HCT116 (cell line): Measurements from ENCODE around the gene SUSD6. TPM values are rescaled to one million over a fixed set of nuclear protein-coding genes. Genes with fewer than 3 reads are reported as not detected.

ENCODE experiments used
- ATAC-seq: fragments of 200-7000 bp; cut with Tn5 transposase; 2 replicates; pipeline ENCODE4 v1.9.1; 2020; ENCODE audit warnings: mild to moderate bottlenecking, moderate library complexity
- BruUV-seq: library from RNA; stranded (reverse); fragments of 400-500 nt; replicated peaks from 2 replicates; lab custom pipeline; 2021; lab: Mats Ljungman, UMichigan
- CTCF ChIA-PET: fragments of 300-600 bp; sonication (Branson Sonifier 250); formaldehyde crosslinking; loops from one replicate; lab custom pipeline; 2021; ENCODE audit warnings: antibody characterized with exemption; lab: Charles Lee
- POLR2A ChIA-PET: fragments of 300-600, 350-600 bp; sonication (Branson Sonifier 250); formaldehyde crosslinking; loops from one replicate; lab custom pipeline; 2021; ENCODE audit warnings: antibody characterized with exemption; lab: Charles Lee
- RAD21 ChIA-PET, 2 experiments: fragments of 300-600 bp; sonication (Branson Sonifier 250); formaldehyde crosslinking; loops; one replicate each; lab custom pipeline; 2023; ENCODE audit warnings: low total read pairs in 2 of 2; ENCODE audit not compliant: uncharacterized antibody in 2 of 2, unreplicated experiment in 2 of 2, low non-redundant PET in 1 of 2; lab: Charles Lee
- DNase-seq: peaks from one replicate; pipeline ENCODE4 v3.0.0-alpha.2; 2010; ENCODE audit warnings: low read depth, low spot score
- H2AFZ ChIP-seq: fragments of 200-600 bp; shearing (Covaris generic), sonication (generic); 2 replicates; pipeline ENCODE4 v1.6.1; 2017; ENCODE audit warnings: low read depth, mixed run types, mixed read lengths, antibody characterized with exemption, low read length; ENCODE audit not compliant: poor library complexity, severe bottlenecking
- H3K27ac ChIP-seq: 2 replicates; pipeline ENCODE4 v1.5.1; 2012; ENCODE audit warnings: low read depth, low read length
- H3K27me3 ChIP-seq: fragments of 200-600 bp; sonication (generic); 2 replicates; pipeline ENCODE4 v1.6.1; 2016; ENCODE audit warnings: mixed run types, low read length, mixed read lengths; ENCODE audit not compliant: insufficient read depth
- H3K36me3 ChIP-seq, 2 experiments: fragments of 200-500 bp in 1 of 2; fragments of 200-600 bp in 1 of 2; sonication (Bioruptor generic) in 1 of 2; sonication (generic) in 1 of 2; 2 replicates each; pipeline versions ENCODE4 v1.5.1 to v1.6.1; 2014 to 2016; ENCODE audit warnings: low read length in 2 of 2, inconsistent platforms in 1 of 2, mixed read lengths in 1 of 2, mixed run types in 1 of 2; ENCODE audit not compliant: insufficient read depth in 2 of 2, control insufficient read depth in 1 of 2
- H3K4me1 ChIP-seq, 2 experiments: fragments of 200-600 bp in 1 of 2; sonication (generic) in 1 of 2; 2 replicates each; pipeline versions ENCODE4 v1.5.1 to v1.6.1; 2012 to 2017; ENCODE audit warnings: low read length in 2 of 2, inconsistent platforms in 1 of 2, mild to moderate bottlenecking in 1 of 2, mixed read lengths in 1 of 2, mixed run types in 1 of 2, moderate library complexity in 1 of 2; ENCODE audit not compliant: insufficient read depth in 2 of 2, control insufficient read depth in 1 of 2
- H3K4me2 ChIP-seq: fragments of 200-600 bp; sonication (generic); 2 replicates; pipeline ENCODE4 v1.6.1; 2017; ENCODE audit warnings: mixed run types, low read length, mixed read lengths
- H3K4me3 ChIP-seq, 2 experiments: fragments of 200-600 bp in 1 of 2; sonication (generic) in 1 of 2; replicated peaks in 1 of 2; 2 replicates each; pipeline ENCODE4 v1.5.1; 2011 to 2016; ENCODE audit warnings: low read length in 2 of 2, control low read depth in 1 of 2, low read depth in 1 of 2, mild to moderate bottlenecking in 1 of 2, mixed read lengths in 1 of 2, mixed run types in 1 of 2
- H3K79me2 ChIP-seq: fragments of 200-600 bp; sonication (generic); 2 replicates; pipeline ENCODE4 v1.6.1; 2017; ENCODE audit warnings: mild to moderate bottlenecking, mixed run types, low read length, moderate library complexity, mixed read lengths; ENCODE audit not compliant: insufficient read depth
- H3K9ac ChIP-seq: fragments of 200-600 bp; sonication (generic); 2 replicates; pipeline ENCODE4 v1.6.1; 2016; ENCODE audit warnings: low read length, mixed read lengths
- H3K9me2 ChIP-seq: fragments of 200-600 bp; sonication (generic), shearing (Covaris generic); 2 replicates; pipeline ENCODE4 v1.6.1; 2017; ENCODE audit warnings: mixed run types, mild to moderate bottlenecking, moderate library complexity; ENCODE audit not compliant: insufficient read depth
- H3K9me3 ChIP-seq, 2 experiments: fragments of 200-500 bp in 1 of 2; fragments of 200-600 bp in 1 of 2; sonication (Bioruptor generic) in 1 of 2; sonication (generic) in 1 of 2; 2 replicates each; pipeline ENCODE4 v1.6.1; 2014 to 2017; ENCODE audit warnings: low read length in 2 of 2, mixed read lengths in 2 of 2, inconsistent platforms in 1 of 2, low read depth in 1 of 2, mild to moderate bottlenecking in 1 of 2, mixed run types in 1 of 2, moderate library complexity in 1 of 2; ENCODE audit not compliant: control insufficient read depth in 1 of 2, insufficient read depth in 1 of 2
- H4K20me1 ChIP-seq: fragments of 200-600 bp; sonication (generic), shearing (Covaris generic); 2 replicates; pipeline ENCODE4 v1.6.1; 2017; ENCODE audit warnings: mixed run types, mild to moderate bottlenecking, moderate library complexity; ENCODE audit not compliant: insufficient read depth
- CBX3 ChIP-seq: IDR thresholded peaks from 2 replicates; pipeline ENCODE4 v1.6.1; 2012; ENCODE audit warnings: low read depth
- CEBPB ChIP-seq: IDR thresholded peaks from 2 replicates; pipeline ENCODE4 v1.6.1; 2012; ENCODE audit warnings: low read depth
- CTCF ChIP-seq, 3 experiments: fragments of 200-600 bp in 1 of 3; sonication (generic) in 1 of 3; IDR thresholded peaks in 2 of 3; conservative IDR thresholded peaks in 1 of 3; 2 replicates each; pipeline ENCODE4 v1.5.1; 2012 to 2017; ENCODE audit warnings: low read depth in 2 of 3, low read length in 2 of 3, antibody characterized with exemption in 1 of 3, borderline replicate concordance in 1 of 3, control low read depth in 1 of 3, mild to moderate bottlenecking in 1 of 3, mixed read lengths in 1 of 3, mixed run types in 1 of 3, moderate library complexity in 1 of 3; ENCODE audit not compliant: insufficient read depth in 1 of 3
- ELF1 ChIP-seq: IDR thresholded peaks from 2 replicates; pipeline ENCODE4 v1.6.1; 2012; ENCODE audit warnings: low read depth, borderline replicate concordance
- JUND ChIP-seq: IDR thresholded peaks from 2 replicates; pipeline ENCODE4 v1.6.1; 2012
- MAX ChIP-seq: IDR thresholded peaks from 2 replicates; pipeline ENCODE4 v1.6.1; 2012
- POLR2A ChIP-seq: IDR thresholded peaks from 2 replicates; pipeline ENCODE4 v1.7.0; 2011; ENCODE audit warnings: borderline replicate concordance; ENCODE audit not compliant: insufficient read depth, insufficient read length; ENCODE audit errors: extremely low read depth
- SP1 ChIP-seq: IDR thresholded peaks from 2 replicates; pipeline ENCODE4 v1.6.1; 2012; ENCODE audit warnings: low read depth
- TCF7L2 ChIP-seq: IDR thresholded peaks from 2 replicates; pipeline ENCODE4 v1.7.0; 2011; ENCODE audit warnings: borderline replicate concordance, inconsistent platforms; ENCODE audit not compliant: insufficient read depth, insufficient read length; ENCODE audit errors: extremely low read depth
- ZBTB33 ChIP-seq: IDR thresholded peaks from 2 replicates; pipeline ENCODE4 v1.6.1; 2011; ENCODE audit warnings: mild to moderate bottlenecking, low read length, moderate library complexity; ENCODE audit not compliant: insufficient replicate concordance; ENCODE audit errors: extremely low read depth
- ZNF274 ChIP-seq: fragments of 200-500 bp; sonication (Bioruptor generic); IDR thresholded peaks from 2 replicates; pipeline ENCODE4 v1.6.1; 2014; ENCODE audit warnings: mild to moderate bottlenecking, low read depth, low read length, inconsistent platforms
- intact Hi-C: fragments of 100-400 bp; cut with micrococcal nuclease; formaldehyde crosslinking; loops from 2 replicates; pipeline ENCODE4 v1.10.0; 2022
- total RNA-seq: library from RNA; stranded (reverse); gene quantifications from one replicate; pipeline ENCODE4 v1.2.1, GENCODE V29; 2021; ENCODE audit not compliant: unreplicated experiment

The SUSD6 gene
- total RNA-seq, 1 experiment from 2014 or later: 6.4 TPM

- H3K79me2 ChIP-seq: no peaks in the 10 kb centered on the region
- ATAC-seq: no peak
- no peak overlapping the region for H3K4me3 ChIP-seq
- no peaks in the 10 kb centered on the region for H3K27me3 ChIP-seq
- BruUV-seq: no TSS peak
- no peaks in the 10 kb centered on the region for H3K9me3 ChIP-seq
- H4K20me1 ChIP-seq: no peaks in the 10 kb centered on the region
- no peak overlapping the region for H3K27ac ChIP-seq
- no peaks in the 10 kb centered on the region for H3K9me2 ChIP-seq
- H2AFZ ChIP-seq: no peak overlapping the region
- no peak overlapping the region for H3K9ac ChIP-seq
- ChIA-PET CTCF (no interaction called here), POLR2A (no interaction called here), RAD21 (no interaction called here)
- intact Hi-C loops: no loop called here
- H3K36me3 ChIP-seq: no peaks in the 10 kb centered on the region
- H3K4me2 ChIP-seq: no peak overlapping the region
- no peak for DNase-seq
- TF ChIP-seq JUND (no peak), ZBTB33 (no peak), SP1 (no peak), TCF7L2 (no peak), POLR2A (no peak), CEBPB (no peak), ELF1 (no peak), ZNF274 (no peak), CBX3 (no peak), MAX (no peak), CTCF (IDR thresholded peaks at IDR 0.05 in 2 of 3, conservative IDR thresholded peaks at IDR 0.05 in 1 of 3; ENCODE audit: borderline replicate concordance in 1 of 3, insufficient read depth in 1 of 3, low read depth in 2 of 3, low read length in 2 of 3) (no peak)
- H3K4me1 ChIP-seq: peaks cover 17% of the 10 kb centered on the region in 2 experiments
Observed at GRCh38 chr14:69661194-69661537, 49.8 kb downstream of the SUSD6 start.
